IPS-18c (cell line): ENCODE results near the gene PRPF40A.

ENCODE experiments used
- H3K4me3 ChIP-seq: 2 replicates; pipeline ENCODE4 v1.7.0; 2013; ENCODE audit warnings: low read depth, mild to moderate bottlenecking, low read length, moderate library complexity; ENCODE audit not compliant: insufficient read depth
- H3K9me3 ChIP-seq: one replicate; pipeline ENCODE4 v1.6.1; 2013; ENCODE audit warnings: mild to moderate bottlenecking, low read length, moderate library complexity; ENCODE audit not compliant: control insufficient read depth, insufficient read depth

The PRPF40A gene

DNA sequence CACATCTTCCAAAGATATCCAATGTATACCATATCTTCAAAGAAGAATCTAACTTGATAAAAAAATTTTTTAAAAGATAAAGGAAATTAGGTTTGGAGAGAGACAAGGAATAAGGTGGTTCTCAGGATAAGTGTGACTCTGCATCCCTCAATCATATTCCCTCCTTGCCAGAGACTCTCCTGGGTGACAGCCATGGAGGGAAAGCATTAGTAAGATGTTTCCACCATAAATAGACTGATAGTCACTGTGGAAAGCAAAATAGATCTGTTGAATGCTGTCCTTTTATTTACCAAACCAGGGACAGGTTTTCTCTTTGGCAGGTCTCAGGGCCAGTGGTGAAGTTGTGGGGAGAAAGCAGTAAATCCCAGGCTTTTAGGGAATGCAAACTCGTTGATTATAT lies 107.6 kb downstream of the PRPF40A start:
- no peak overlapping the region for H3K4me3 ChIP-seq
- H3K9me3 ChIP-seq = no peaks in the 10 kb centered on the region

- H3K4me3 ChIP-seq = no peak overlapping the region
- H3K9me3 ChIP-seq = no peaks in the 10 kb centered on the region
Observed at GRCh38 chr2:152609154-152609553, 108.1 kb downstream of the PRPF40A start.

DNA sequence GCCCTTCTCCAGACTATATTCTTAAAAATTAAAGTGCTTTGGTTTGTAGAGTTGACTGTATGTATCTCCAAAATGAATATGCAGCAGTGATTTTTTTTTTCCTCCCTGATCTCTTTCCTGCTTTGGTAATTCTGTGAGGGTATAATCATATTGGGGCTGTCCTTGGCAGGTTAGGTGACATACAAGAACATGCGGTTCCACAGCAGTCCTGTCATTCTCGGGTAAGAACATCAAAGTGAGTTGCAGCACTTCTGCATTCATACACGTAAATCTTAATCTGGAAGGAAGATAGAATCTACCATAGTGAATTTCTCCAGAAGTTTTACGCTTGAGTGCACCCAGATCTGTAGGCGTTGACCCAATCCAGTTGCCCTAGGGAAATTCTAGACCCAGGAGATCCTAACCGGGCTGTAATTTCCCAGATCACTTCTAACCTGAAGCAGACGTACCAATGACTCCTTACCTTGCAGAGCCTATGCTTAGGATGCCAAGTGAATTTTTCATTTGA lies 109.4 kb downstream of the PRPF40A start:
- no peaks in the 10 kb centered on the region for H3K9me3 ChIP-seq
- no peak overlapping the region for H3K4me3 ChIP-seq

DNA sequence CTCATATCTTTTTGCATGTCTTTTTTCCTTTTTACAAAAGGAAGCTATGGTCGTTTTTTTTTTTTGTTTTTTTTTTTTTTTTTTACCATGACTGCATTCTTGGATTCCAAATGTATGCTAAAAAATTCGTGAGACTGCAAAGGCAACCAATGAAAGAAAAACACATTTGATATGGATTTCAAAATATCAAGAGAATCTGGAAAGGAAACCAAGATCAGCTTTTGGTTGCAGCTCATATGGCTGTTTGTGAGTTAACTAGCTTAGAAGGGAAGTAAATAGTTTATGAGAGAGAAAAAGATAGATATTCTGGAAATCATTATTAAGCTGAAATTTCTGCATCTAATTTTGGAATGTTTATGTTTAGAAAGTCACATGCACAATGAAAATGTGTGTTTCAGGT lies 110.3 kb downstream of the PRPF40A start:
- Histone ChIP-seq H3K9me3 (no peaks in the 10 kb centered on the region), H3K4me3 (no peak overlapping the region)

GRCh38 chr2:152606081-152606480 lies 111.2 kb downstream of the PRPF40A start:
- no peaks in the 10 kb centered on the region for H3K9me3 ChIP-seq
- H3K4me3 ChIP-seq = no peak overlapping the region

DNA sequence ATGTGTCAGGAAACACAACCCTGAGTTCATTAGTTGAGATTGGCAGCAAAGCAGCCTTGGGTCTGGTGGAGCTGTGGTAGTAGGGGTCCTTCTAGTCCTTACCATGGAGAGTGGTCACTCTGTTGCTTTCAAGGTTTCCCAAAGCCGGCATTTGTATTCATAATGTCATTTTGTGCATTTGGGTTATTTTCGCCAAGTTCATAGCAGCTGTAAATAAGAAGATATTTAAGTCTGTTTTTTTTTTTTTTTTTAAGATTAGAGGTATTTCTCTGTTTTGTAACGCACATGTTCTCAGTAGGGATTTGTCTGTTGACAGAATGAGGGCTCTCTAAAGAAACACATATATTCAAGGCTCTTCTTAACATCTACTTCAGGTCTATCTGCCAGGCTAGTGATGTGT lies 114.1 kb downstream of the PRPF40A start:
- Histone ChIP-seq H3K9me3 (no peaks in the 10 kb centered on the region), H3K4me3 (no peak overlapping the region)

DNA sequence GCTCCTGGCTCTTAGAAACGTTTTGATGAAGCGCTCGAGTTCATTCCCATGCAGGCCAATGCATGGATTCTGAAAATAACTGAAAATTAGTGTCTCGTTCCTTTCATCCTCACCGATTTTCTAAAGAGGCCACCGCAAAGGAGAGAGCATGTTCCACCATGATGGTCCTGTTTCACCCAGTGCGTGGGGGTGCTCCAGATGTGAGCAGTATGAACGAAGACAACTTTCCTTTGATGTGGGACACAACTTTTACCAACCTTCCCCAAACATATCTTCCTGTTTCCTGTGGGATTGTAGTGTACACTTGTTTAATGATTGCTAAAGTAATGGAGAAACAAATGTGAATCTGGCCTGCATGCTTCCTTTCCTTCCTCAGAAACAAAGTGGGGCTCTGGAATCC lies 114.5 kb downstream of the PRPF40A start:
- no peak overlapping the region for H3K4me3 ChIP-seq
- H3K9me3 ChIP-seq = no peaks in the 10 kb centered on the region
